Hepatocyte (in vitro differentiated cells): Measurements from ENCODE around the gene C1orf198. TPM values are rescaled to one million over a fixed set of nuclear protein-coding genes. Genes with fewer than 3 reads are reported as not detected.

Source experiments
- DNase-seq: peaks from one replicate; pipeline ENCODE4 v3.0.0-alpha.2; 2016; ENCODE audit warnings: low spot score
- H2AFZ ChIP-seq: fragments of 200-600 bp; sonication (generic); 2 replicates; pipeline ENCODE4 v1.6.0; 2016; ENCODE audit warnings: antibody characterized with exemption, mild to moderate bottlenecking
- H3K27ac ChIP-seq: fragments of 200-600 bp; sonication (generic); 2 replicates; pipeline ENCODE4 v1.5.1; 2016; ENCODE audit warnings: mild to moderate bottlenecking
- H3K27me3 ChIP-seq: fragments of 200-600 bp; sonication (generic); 2 replicates; pipeline ENCODE4 v1.6.1; 2016
- H3K36me3 ChIP-seq: fragments of 200-600 bp; sonication (generic); replicated peaks from 2 replicates; pipeline ENCODE4 v1.5.1; 2016; ENCODE audit warnings: low read depth; ENCODE audit not compliant: insufficient read depth
- H3K4me1 ChIP-seq: fragments of 200-600 bp; sonication (generic); 2 replicates; pipeline ENCODE4 v1.5.1; 2016; ENCODE audit warnings: mild to moderate bottlenecking, moderate library complexity; ENCODE audit not compliant: insufficient read depth
- H3K4me2 ChIP-seq: fragments of 200-600 bp; sonication (generic); 2 replicates; pipeline ENCODE4 v1.6.0; 2016
- H3K4me3 ChIP-seq: fragments of 200-600 bp; sonication (generic); 2 replicates; pipeline ENCODE4 v1.5.1; 2016; ENCODE audit warnings: mild to moderate bottlenecking
- H3K79me2 ChIP-seq: fragments of 200-600 bp; sonication (generic); 2 replicates; pipeline ENCODE4 v1.6.0; 2017; ENCODE audit warnings: mild to moderate bottlenecking
- H3K9me2 ChIP-seq: fragments of 200-600 bp; sonication (generic); replicated peaks from 2 replicates; pipeline ENCODE4 v1.6.0; 2017; ENCODE audit warnings: mild to moderate bottlenecking; ENCODE audit not compliant: insufficient read depth
- H3K9me3 ChIP-seq: fragments of 200-600 bp; sonication (generic); 2 replicates; pipeline ENCODE4 v1.5.1; 2016; ENCODE audit warnings: low read depth, mild to moderate bottlenecking
- H4K20me1 ChIP-seq: fragments of 200-600 bp; sonication (generic); 2 replicates; pipeline ENCODE4 v1.6.0; 2016; ENCODE audit warnings: mild to moderate bottlenecking; ENCODE audit not compliant: insufficient read depth, poor library complexity, severe bottlenecking
- CTCF ChIP-seq: fragments of 200-600 bp; sonication (generic); IDR thresholded peaks from 2 replicates; pipeline ENCODE4 v1.5.1; 2016; ENCODE audit warnings: antibody characterized with exemption, mild to moderate bottlenecking; ENCODE audit not compliant: poor library complexity
- EZH2 ChIP-seq: fragments of 200-600 bp; sonication (generic); IDR thresholded peaks from 2 replicates; pipeline ENCODE4 v1.6.1; 2016; ENCODE audit warnings: antibody characterized with exemption, mild to moderate bottlenecking, borderline replicate concordance
- EZH2phosphoT487 ChIP-seq: fragments of 200-600 bp; sonication (generic); IDR thresholded peaks from one replicate; pipeline ENCODE4 v1.6.1; 2018; ENCODE audit warnings: antibody characterized with exemption, mild to moderate bottlenecking, low read depth, moderate library complexity; ENCODE audit not compliant: unreplicated experiment, severe bottlenecking
- WGBS: methylation state at CpG from one replicate; pipeline ENCODE4 v1.1.6; 2016; ENCODE audit warnings: low lambda C conversion rate; ENCODE audit errors: missing lambda C conversion rate; 5-methylcytosine and 5-hydroxymethylcytosine counted together
- polyA plus RNA-seq: library from polyadenylated mRNA; unstranded; fragments of >200 nt; fragmentation: Nextera tagmentation; extraction: Ambion mirVana; gene quantifications from 2 replicates; pipeline ENCODE4 v1.2.1, GENCODE V29; 2016
- total RNA-seq: library from RNA; depleted of rRNA; stranded (reverse); fragments of >200 nt; gene quantifications from 2 replicates; pipeline ENCODE4 v1.2.3, GENCODE V29; 2014

The C1orf198 gene
- total and polyA plus RNA-seq, 2 experiments from 2014 or later, result 41.4 to 56.9 TPM

- Histone ChIP-seq H3K36me3 (no peaks in the 10 kb centered on the region), H3K9me2 (no peaks in the 10 kb centered on the region), H4K20me1 (no peaks in the 10 kb centered on the region), H3K27ac (no peak overlapping the region), H3K9me3 (no peaks in the 10 kb centered on the region), H3K4me2 (no peak overlapping the region), H3K27me3 (no peaks in the 10 kb centered on the region), H3K4me1 (no peaks in the 10 kb centered on the region), H2AFZ (no peak overlapping the region), H3K4me3 (no peak overlapping the region), H3K79me2 (no peaks in the 10 kb centered on the region)
- 81% methylated on average over 2 of the region's 2 CpGs for WGBS
- DNase-seq, result no peak
- no peak for TF ChIP-seq CTCF
- no peak for TF ChIP-seq EZH2
- no peak for TF ChIP-seq EZH2phosphoT487
Observed at GRCh38 chr1:230804396-230804795, 63.9 kb downstream of the C1orf198 start.

- H3K27ac ChIP-seq, result no peak overlapping the region
- H4K20me1 ChIP-seq, result no peaks in the 10 kb centered on the region
- H3K36me3 ChIP-seq, result no peaks in the 10 kb centered on the region
- 86% methylated on average over 9 of the region's 9 CpGs for WGBS
- no peaks in the 10 kb centered on the region for H3K9me3 ChIP-seq
- no peaks in the 10 kb centered on the region for H3K79me2 ChIP-seq
- H3K4me3 ChIP-seq, result no peak overlapping the region
- no peak for DNase-seq
- no peaks in the 10 kb centered on the region for H3K9me2 ChIP-seq
- no peak overlapping the region for H2AFZ ChIP-seq
- no peaks in the 10 kb centered on the region for H3K27me3 ChIP-seq
- H3K4me2 ChIP-seq, result no peak overlapping the region
- H3K4me1 ChIP-seq, result no peaks in the 10 kb centered on the region
- TF ChIP-seq EZH2phosphoT487 (no peak), CTCF (no peak), EZH2 (no peak)
Observed at GRCh38 chr1:230800891-230801840, 67.2 kb downstream of the C1orf198 start.

- Histone ChIP-seq H4K20me1 (no peaks in the 10 kb centered on the region), H2AFZ (no peak overlapping the region), H3K4me1 (no peaks in the 10 kb centered on the region), H3K4me2 (no peak overlapping the region), H3K79me2 (no peaks in the 10 kb centered on the region), H3K4me3 (no peak overlapping the region), H3K27me3 (no peaks in the 10 kb centered on the region), H3K9me2 (no peaks in the 10 kb centered on the region), H3K27ac (no peak overlapping the region), H3K36me3 (no peaks in the 10 kb centered on the region), H3K9me3 (no peaks in the 10 kb centered on the region)
- no peak for TF ChIP-seq EZH2
- TF ChIP-seq CTCF, result no peak
- TF ChIP-seq EZH2phosphoT487, result no peak
- no peak for DNase-seq
- 90% methylated on average over 4 of the region's 5 CpGs for WGBS
Observed at GRCh38 chr1:230798491-230798890, 69.8 kb downstream of the C1orf198 start.
